Naive thymus-derived CD4-positive, alpha-beta T cell (primary cell): ENCODE data around the gene KHDC3L. TPM values are rescaled to one million over a fixed set of nuclear protein-coding genes. Genes with fewer than 3 reads are reported as not detected.

ENCODE experiments used
- ATAC-seq: fragments of 150-1000 bp; cut with Tn5 transposase; 2 replicates; pipeline ENCODE4 v1.10.0; 2021; ENCODE audit warnings: mild to moderate bottlenecking, moderate library complexity
- CTCF ChIA-PET: fragments of 350-600 bp; sonication (Branson Sonifier 250); formaldehyde crosslinking; loops from one replicate; lab custom pipeline; 2021; ENCODE audit warnings: antibody characterized with exemption; lab: Charles Lee
- POLR2A ChIA-PET: fragments of 350-600 bp; sonication (Branson Sonifier 250); formaldehyde crosslinking; loops from one replicate; lab custom pipeline; 2021; ENCODE audit warnings: antibody characterized with exemption, inconsistent platforms; lab: Charles Lee
- DNase-seq, 9 donors: peaks; one replicate each; pipeline versions ENCODE4 v3.0.0 to v3.0.0-alpha.2; 2020 to 2022; ENCODE audit warnings: mixed read lengths in 1 of 9
- H3K27ac ChIP-seq: one replicate; pipeline ENCODE4 v1.7.0; 2013; ENCODE audit warnings: mild to moderate bottlenecking, low read depth, low read length, moderate library complexity
- H3K27me3 ChIP-seq, 2 donors: one replicate each; pipeline ENCODE4 v1.7.0; 2013; ENCODE audit warnings: low read length in 2 of 2, mild to moderate bottlenecking in 2 of 2, moderate library complexity in 2 of 2; ENCODE audit not compliant: control insufficient read depth in 2 of 2, insufficient read depth in 2 of 2
- H3K36me3 ChIP-seq, 3 experiments: 1 replicate in 2 of 3; 2 replicates in 1 of 3; pipeline ENCODE4 v1.7.0; 2013; ENCODE audit warnings: low read length in 3 of 3, mild to moderate bottlenecking in 3 of 3, moderate library complexity in 1 of 3; ENCODE audit not compliant: insufficient read depth in 3 of 3, control insufficient read depth in 2 of 3
- H3K4me1 ChIP-seq, 2 donors: one replicate each; pipeline ENCODE4 v1.7.0; 2013; ENCODE audit warnings: low read length in 2 of 2, mild to moderate bottlenecking in 2 of 2, moderate library complexity in 1 of 2; ENCODE audit not compliant: control insufficient read depth in 2 of 2, insufficient read depth in 2 of 2
- H3K4me3 ChIP-seq: 2 replicates; pipeline ENCODE4 v1.7.0; 2013; ENCODE audit warnings: mild to moderate bottlenecking, low read length
- H3K9me3 ChIP-seq, 3 experiments: 1 replicate in 2 of 3; 2 replicates in 1 of 3; pipeline ENCODE4 v1.7.0; 2013; ENCODE audit warnings: low read length in 3 of 3; ENCODE audit not compliant: control insufficient read depth in 2 of 3
- H3K27ac Mint-ChIP-seq, 9 donors: one replicate each; pipeline ENCODE4 v1.8.0; 2020 to 2022; ENCODE audit warnings: mixed read lengths in 9 of 9, mild to moderate bottlenecking in 8 of 9, moderate library complexity in 5 of 9, inconsistent platforms in 2 of 9
- H3K27me3 Mint-ChIP-seq, 5 donors: one replicate each; pipeline ENCODE4 v1.8.0; 2021 to 2022; ENCODE audit warnings: mixed read lengths in 5 of 5, mild to moderate bottlenecking in 1 of 5
- H3K36me3 Mint-ChIP-seq, 5 donors: one replicate each; pipeline ENCODE4 v1.8.0; 2020 to 2022; ENCODE audit warnings: mixed read lengths in 5 of 5, mild to moderate bottlenecking in 3 of 5, inconsistent platforms in 1 of 5
- H3K4me1 Mint-ChIP-seq, 7 donors: one replicate each; pipeline ENCODE4 v1.8.0; 2020 to 2022; ENCODE audit warnings: mixed read lengths in 7 of 7, mild to moderate bottlenecking in 3 of 7, inconsistent platforms in 1 of 7
- H3K4me3 Mint-ChIP-seq, 10 donors: one replicate each; pipeline ENCODE4 v1.8.0; 2020 to 2022; ENCODE audit warnings: mild to moderate bottlenecking in 10 of 10, mixed read lengths in 10 of 10, moderate library complexity in 6 of 10, inconsistent platforms in 2 of 10
- H3K9me3 Mint-ChIP-seq, 11 donors: one replicate each; pipeline ENCODE4 v1.8.0; 2020 to 2022; ENCODE audit warnings: mixed read lengths in 11 of 11, mild to moderate bottlenecking in 4 of 11, inconsistent platforms in 1 of 11, moderate library complexity in 1 of 11
- intact Hi-C, 2 donors: fragments of 100-400 bp; cut with micrococcal nuclease; formaldehyde crosslinking; loops; one replicate each; pipeline ENCODE4 v1.15.1; 2023
- polyA plus RNA-seq, 2 donors: library from polyadenylated mRNA; unstranded; fragments of 300-500 nt; fragmentation: Illumina TruSeq; gene quantifications; one replicate each; pipeline ENCODE4 v1.2.3, GENCODE V29; 2021
- total RNA-seq, 6 experiments: library from RNA in 5 of 6; stranded (reverse) in 5 of 6; gene quantifications; 1 replicate in 5 of 6; 2 replicates in 1 of 6; pipeline ENCODE4 v1.2.3 and lab custom pipeline; 2021 to 2026

KHDC3L gene
- total and polyA plus RNA-seq, 7 experiments from 2014 or later: not detected

DNA sequence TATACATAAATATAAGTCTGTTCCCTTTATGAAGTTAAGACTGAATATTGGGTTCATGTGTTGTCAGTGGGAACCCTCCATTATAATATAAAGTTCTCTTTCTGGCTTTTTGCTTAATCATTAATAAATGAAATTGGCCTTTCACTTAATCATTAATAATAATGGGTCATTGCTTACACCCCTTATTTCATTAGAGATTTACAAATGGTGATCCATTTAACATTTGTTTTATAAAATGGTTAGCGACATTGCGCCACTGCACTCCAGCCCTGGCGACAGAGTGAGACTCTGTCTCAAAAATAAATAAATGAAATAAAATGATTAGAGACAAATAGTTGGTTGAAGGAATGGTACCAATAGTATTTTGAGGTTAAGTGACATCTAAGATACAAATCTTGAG is 50.6 kb downstream of the KHDC3L start:
- CTCF ChIA-PET: no interaction called here
- no peak for ATAC-seq
- no peak overlapping the region for H3K27ac Mint-ChIP-seq

More for the DNA sequence above, 50.6 kb downstream of the KHDC3L start:
- no peaks in the 10 kb centered on the region for H3K27me3 ChIP-seq
- H3K4me3 ChIP-seq: no peak overlapping the region
- intact Hi-C loops: no loop called here
- Mint-ChIP-seq H3K36me3 (peaks cover 0 to 25% (median 4%) of the 10 kb centered on the region in 5 donors), H3K9me3 (peaks cover 0 to 1% (median 0%) of the 10 kb centered on the region in 11 donors), H3K4me3 (no peak overlapping the region), H3K27me3 (no peaks in the 10 kb centered on the region), H3K4me1 (peaks cover 0 to 4% (median 0%) of the 10 kb centered on the region in 7 donors)
- no peaks in the 10 kb centered on the region for H3K9me3 ChIP-seq
- no peaks in the 10 kb centered on the region for H3K36me3 ChIP-seq
- no peak for DNase-seq
- POLR2A ChIA-PET: no interaction called here
- H3K4me1 ChIP-seq: no peaks in the 10 kb centered on the region
- H3K27ac ChIP-seq: no peak overlapping the region

Other genes with a start within 250 kb of the KHDC3L start
- gene KHDC1L, start 137.2 kb upstream of the KHDC3L start, total RNA-seq: not detected
- gene KHDC1L, start 137.2 kb upstream of the KHDC3L start, polyA plus RNA-seq: not detected
- gene KHDC1, start 99.5 kb upstream of the KHDC3L start, total RNA-seq: 1 to 10 TPM in 2 of 5 experiments, under 1 TPM in 3; 0.46 to 3.7 (median 0.66) TPM
- 1 to 10 TPM; 1.0 to 1.2 TPM for gene KHDC1, start 99.5 kb upstream of the KHDC3L start, polyA plus RNA-seq
- not detected for gene DPPA5, start 8.4 kb upstream of the KHDC3L start, total RNA-seq
- not detected for gene DPPA5, start 8.4 kb upstream of the KHDC3L start, polyA plus RNA-seq
- 1 to 10 TPM in 1 of 5 experiments, not detected in 4; 1.2 TPM for gene OOEP, start 7.2 kb downstream of the KHDC3L start, total RNA-seq
- not detected for gene OOEP, start 7.2 kb downstream of the KHDC3L start, polyA plus RNA-seq
- gene DDX43, start 32.2 kb downstream of the KHDC3L start, total RNA-seq: 1 to 10 TPM in 1 of 5 experiments, under 1 TPM in 3, not detected in 1; 0.32 to 2.4 (median 0.59) TPM
- under 1 TPM; 0.29 to 0.38 TPM for gene DDX43, start 32.2 kb downstream of the KHDC3L start, polyA plus RNA-seq
- gene CGAS, start 89.6 kb downstream of the KHDC3L start, total RNA-seq: 10 to 100 TPM in 1 of 5 experiments, 1 to 10 TPM in 4; 4.7 to 45.7 (median 6.5) TPM
- 1 to 10 TPM; 2.2 to 2.9 TPM for gene CGAS, start 89.6 kb downstream of the KHDC3L start, polyA plus RNA-seq
- gene MTO1, start 99.1 kb downstream of the KHDC3L start, total RNA-seq: 10 to 100 TPM; 43.5 to 92.0 (median 48.6) TPM
- gene MTO1, start 99.1 kb downstream of the KHDC3L start, polyA plus RNA-seq: 10 to 100 TPM; 27.2 to 37.8 TPM
- over 10,000 TPM in 4 of 5 experiments, 1,000 to 10,000 TPM in 1; 8,219 to 15,585 (median 15,428) TPM for gene EEF1A1, start 158.4 kb downstream of the KHDC3L start, total RNA-seq
- over 10,000 TPM; 14,298 to 15,495 TPM for gene EEF1A1, start 158.4 kb downstream of the KHDC3L start, polyA plus RNA-seq